Vagina (tissue), 2 donors: ENCODE results near the gene AGBL5.

Experiments
- CTCF ChIP-seq, 3 experiments: fragments of 450-650 bp in 2 of 3; fragments of 200-600 bp in 1 of 3; sonication (generic) in 1 of 3; IDR thresholded peaks; one replicate each; pipeline ENCODE4 v1.5.1; 2017 to 2019; ENCODE audit warnings: antibody characterized with exemption in 3 of 3, mild to moderate bottlenecking in 2 of 3, moderate library complexity in 2 of 3
- POLR2A ChIP-seq, 2 donors: fragments of 450-650 bp; IDR thresholded peaks; one replicate each; pipeline ENCODE4 v1.6.1; 2017; ENCODE audit warnings: antibody characterized with exemption in 2 of 2, mild to moderate bottlenecking in 2 of 2, moderate library complexity in 2 of 2

GRCh38 chr2:27060323-27060722 is 8.9 kb downstream of the AGBL5 start:
- no peak for TF ChIP-seq CTCF (IDR thresholded peaks at IDR 0.05)
- no peak for TF ChIP-seq POLR2A (IDR thresholded peaks at IDR 0.05)
